HG03175 (cell line): Measurements from ENCODE around the gene DLG1.
"Not testable (repeated sequence)": the region's sequence is repeated elsewhere in the genome, so short reads cannot be mapped to it uniquely, and the experiment has no call there.

Experiments
- ATAC-seq: cut with Tn5 transposase; IDR thresholded peaks from one replicate; pipeline ENCODE4 v1.9.1; 2021; ENCODE audit warnings: mild to moderate bottlenecking, moderate library complexity; ENCODE audit not compliant: unreplicated experiment

The DLG1 gene

GRCh38 chr3:197038679-197039462 is 259.5 kb downstream of the DLG1 start:
- ATAC-seq = no peak

GRCh38 chr3:197035577-197035976 is 262.8 kb downstream of the DLG1 start:
- ATAC-seq = no peak

GRCh38 chr3:197034778-197035177 is 263.6 kb downstream of the DLG1 start:
- not testable (repeated sequence) for ATAC-seq

- ATAC-seq = not testable (repeated sequence)
Observed at GRCh38 chr3:197033764-197034163, 264.6 kb downstream of the DLG1 start.

GRCh38 chr3:197031315-197032285 is 266.8 kb downstream of the DLG1 start:
- ATAC-seq = no peak

GRCh38 chr3:197030379-197031314 is 267.8 kb downstream of the DLG1 start:
- ATAC-seq = no peak

- ATAC-seq = peak; percentile 72
Observed at GRCh38 chr3:197029511-197030167, 268.8 kb downstream of the DLG1 start, which contains the start of gene MELTF. TSS of gene MELTF (minus strand) at chr3:197029817. CDS start at chr3:197029702, 115 bp downstream.

- peak; percentile 43 for ATAC-seq
Observed at GRCh38 chr3:197028728-197029510, 269.5 kb downstream of the DLG1 start.

GRCh38 chr3:197027896-197028727 is 270.3 kb downstream of the DLG1 start:
- no peak for ATAC-seq

- no peak for ATAC-seq
Observed at GRCh38 chr3:197027151-197027895, 271.1 kb downstream of the DLG1 start.

GRCh38 chr3:197026481-197026866 is 271.9 kb downstream of the DLG1 start:
- ATAC-seq = no peak

GRCh38 chr3:197025736-197026480 is 272.5 kb downstream of the DLG1 start:
- ATAC-seq = no peak

GRCh38 chr3:197024881-197025735 is 273.3 kb downstream of the DLG1 start:
- no peak for ATAC-seq

GRCh38 chr3:197023998-197024651 is 274.3 kb downstream of the DLG1 start:
- ATAC-seq = no peak

- peak; percentile 73 for ATAC-seq
Observed at GRCh38 chr3:197023241-197023997, 275.0 kb downstream of the DLG1 start.
